ENCODE data around the gene IL1RL1.

The IL1RL1 gene

DNA sequence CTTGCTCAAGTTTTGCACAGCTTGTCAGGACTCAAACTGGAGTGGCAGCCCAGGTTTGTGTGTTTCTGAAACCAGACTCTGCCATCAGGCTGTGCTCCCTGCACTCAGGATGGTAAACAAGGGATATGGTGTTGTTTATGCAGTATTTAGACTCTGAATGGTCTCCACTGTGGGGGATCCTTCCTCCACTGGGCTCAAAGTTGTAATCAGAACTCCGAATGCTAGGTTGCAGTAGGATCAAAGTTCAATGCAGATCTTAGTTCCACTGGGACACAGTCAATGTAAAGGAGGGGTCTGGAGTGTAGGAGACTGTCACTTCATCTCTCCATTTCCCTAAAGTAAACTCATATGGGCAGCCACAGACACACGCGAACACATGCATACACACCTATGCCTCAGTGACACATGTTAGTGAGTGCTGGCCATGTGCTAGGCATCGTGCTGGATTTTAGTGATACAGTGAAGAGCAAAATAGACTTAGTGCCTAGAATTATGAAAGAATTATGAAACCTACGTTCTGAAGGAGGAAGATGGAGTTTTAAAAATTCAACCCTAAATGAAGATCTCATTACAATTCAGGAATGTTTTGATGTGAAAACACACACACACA is 50.4 kb downstream of the IL1RL1 start:
- no peak overlapping the region for H3K9ac ChIP-seq (ENCODE audit: low read depth, low read length)
- H3K27me3 ChIP-seq (ENCODE audit: control insufficient read depth, insufficient read depth, low read length) = peaks cover 5% of the 10 kb centered on the region
- peaks cover 12% of the 10 kb centered on the region for H3K9me3 ChIP-seq (ENCODE audit: control insufficient read depth, insufficient read depth, low read length)
- no peaks in the 10 kb centered on the region for H3K4me1 ChIP-seq (ENCODE audit: control insufficient read depth, insufficient read depth, low read length)
- H3K4me3 ChIP-seq (ENCODE audit: low read depth, low read length) = no peak overlapping the region
- no peaks in the 10 kb centered on the region for H3K36me3 ChIP-seq (ENCODE audit: control insufficient read depth, insufficient read depth, low read length)

DNA sequence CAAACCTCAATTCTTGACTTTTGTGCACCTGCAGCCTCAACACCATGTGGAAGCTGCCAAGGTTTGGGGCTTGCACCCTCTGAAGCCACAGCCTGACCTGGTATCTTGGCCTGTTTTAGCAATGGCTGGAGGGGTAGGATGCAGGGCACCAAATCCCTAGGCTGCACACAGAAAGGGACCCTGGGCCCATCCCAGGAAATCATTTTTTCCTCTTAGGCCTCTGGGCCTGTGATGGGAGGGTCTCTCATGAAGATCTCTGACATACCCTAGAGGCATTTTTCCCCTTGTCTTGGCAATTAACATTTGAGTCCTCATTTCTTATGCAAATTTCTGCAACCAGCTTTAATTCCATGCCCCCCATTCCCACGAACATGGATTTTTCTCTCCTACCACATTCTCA is 54.4 kb downstream of the IL1RL1 start:
- Histone ChIP-seq H3K9me3 (ENCODE audit: control insufficient read depth, insufficient read depth, low read length) (peaks cover 12% of the 10 kb centered on the region), H3K9ac (ENCODE audit: low read depth, low read length) (no peak overlapping the region), H3K4me3 (ENCODE audit: low read depth, low read length) (no peak overlapping the region), H3K4me1 (ENCODE audit: control insufficient read depth, insufficient read depth, low read length) (no peaks in the 10 kb centered on the region), H3K27me3 (ENCODE audit: control insufficient read depth, insufficient read depth, low read length) (no peaks in the 10 kb centered on the region), H3K36me3 (ENCODE audit: control insufficient read depth, insufficient read depth, low read length) (no peaks in the 10 kb centered on the region)

DNA sequence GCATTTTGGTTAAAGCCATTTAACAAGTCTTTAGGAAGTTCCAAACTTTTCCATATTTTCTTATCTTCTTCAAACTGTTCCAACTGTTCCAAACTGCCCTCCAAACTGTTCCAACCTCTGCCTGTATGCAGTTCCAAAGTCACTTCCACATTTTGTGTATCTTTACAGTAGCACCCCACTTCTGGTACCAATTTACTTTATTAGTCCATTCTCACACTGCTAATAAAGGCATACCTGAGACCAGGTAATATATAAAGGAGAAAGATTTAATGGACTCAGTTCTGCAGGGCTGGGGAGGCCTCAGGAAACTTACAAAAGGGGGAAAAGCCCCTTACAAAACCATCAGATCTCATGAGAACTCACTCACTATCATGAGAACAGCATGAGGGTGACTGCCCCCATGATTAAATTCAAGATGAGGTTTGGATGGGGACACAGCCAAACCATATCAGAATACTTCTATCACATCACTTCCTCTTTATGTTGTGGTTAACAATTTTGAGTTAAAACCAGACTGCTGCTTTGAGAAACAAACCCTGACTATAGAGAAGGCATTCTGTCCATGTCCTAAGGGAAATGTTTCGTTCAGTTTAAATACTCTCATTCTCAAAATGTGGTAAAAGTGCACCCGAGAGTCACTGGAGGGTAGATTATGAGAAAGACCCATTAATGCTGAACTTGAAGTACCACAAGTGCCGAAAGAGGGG is 55.2 kb downstream of the IL1RL1 start:
- H3K4me1 ChIP-seq (ENCODE audit: control insufficient read depth, insufficient read depth, low read length) = no peaks in the 10 kb centered on the region
- no peaks in the 10 kb centered on the region for H3K27me3 ChIP-seq (ENCODE audit: control insufficient read depth, insufficient read depth, low read length)
- H3K9ac ChIP-seq (ENCODE audit: low read depth, low read length) = no peak overlapping the region

DNA sequence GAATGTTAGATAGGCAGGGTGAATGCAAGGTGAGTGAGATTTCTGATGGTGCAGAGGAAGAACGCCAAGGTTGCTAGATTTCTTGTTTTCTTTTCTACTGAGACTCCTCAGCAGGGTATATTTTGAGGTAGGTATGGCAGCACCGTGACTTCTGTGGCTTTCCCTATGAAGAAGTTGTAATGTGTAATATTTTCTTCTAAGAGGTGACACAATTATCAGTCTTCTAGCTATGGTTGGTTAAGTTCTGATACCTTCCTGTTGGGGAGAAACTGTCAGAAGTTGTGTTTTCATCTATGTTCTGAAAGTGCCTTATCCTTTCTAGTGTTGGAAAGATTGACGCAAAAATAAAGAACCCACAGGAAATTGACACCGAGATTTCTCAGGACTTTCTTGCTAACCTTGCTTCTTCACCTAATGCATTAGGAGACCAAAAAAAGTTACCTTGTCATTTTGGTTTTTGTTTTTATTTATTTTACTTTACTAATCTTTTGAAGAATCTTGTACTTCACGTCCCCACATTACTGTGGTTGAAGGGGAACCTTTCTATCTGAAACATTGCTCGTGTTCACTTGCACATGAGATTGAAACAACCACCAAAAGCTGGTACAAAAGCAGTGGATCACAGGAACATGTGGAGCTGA is 56.1 kb downstream of the IL1RL1 start:
- Histone ChIP-seq H3K9me3 (ENCODE audit: control insufficient read depth, insufficient read depth, low read length) (peaks cover 12% of the 10 kb centered on the region), H3K4me1 (ENCODE audit: control insufficient read depth, insufficient read depth, low read length) (no peaks in the 10 kb centered on the region), H3K4me3 (ENCODE audit: low read depth, low read length) (no peak overlapping the region), H3K9ac (ENCODE audit: low read depth, low read length) (no peak overlapping the region), H3K27me3 (ENCODE audit: control insufficient read depth, insufficient read depth, low read length) (no peaks in the 10 kb centered on the region), H3K36me3 (ENCODE audit: control insufficient read depth, insufficient read depth, low read length) (no peaks in the 10 kb centered on the region)

More for the DNA sequence above, 55.2 kb downstream of the IL1RL1 start:
- H3K9me3 ChIP-seq (ENCODE audit: control insufficient read depth, insufficient read depth, low read length) = peaks cover 12% of the 10 kb centered on the region
- no peak overlapping the region for H3K4me3 ChIP-seq (ENCODE audit: low read depth, low read length)
- H3K36me3 ChIP-seq (ENCODE audit: control insufficient read depth, insufficient read depth, low read length) = no peaks in the 10 kb centered on the region

DNA sequence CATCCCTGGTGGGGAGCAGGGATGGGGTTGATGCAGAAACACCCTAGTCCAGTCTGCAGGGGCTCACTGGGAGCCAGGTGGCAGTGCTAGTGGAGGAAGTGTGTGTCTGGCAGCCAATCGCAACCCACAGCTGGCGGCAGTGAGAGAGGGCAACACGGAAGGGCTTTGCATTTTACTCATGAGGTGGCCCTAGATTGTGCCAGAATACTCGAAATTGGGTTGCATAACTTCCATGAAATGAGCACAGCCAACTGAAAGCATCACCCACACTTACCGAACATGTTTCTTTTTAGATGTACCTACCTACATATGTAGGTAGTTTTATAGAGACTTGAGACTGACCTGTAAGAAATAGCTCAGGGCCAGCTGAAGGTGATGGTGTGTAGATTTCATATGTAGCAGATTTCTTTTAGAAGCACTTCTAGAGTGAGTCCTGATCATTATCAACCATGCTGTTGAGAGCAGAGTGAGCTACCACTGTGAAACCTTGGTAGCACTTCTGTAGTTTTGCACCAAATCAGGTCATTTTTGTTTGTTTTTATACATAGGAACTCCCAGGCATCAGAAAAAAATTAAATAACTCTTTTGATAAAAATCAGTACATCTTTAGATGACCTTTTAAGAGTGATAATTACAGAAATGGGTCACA is 57.2 kb downstream of the IL1RL1 start:
- no peaks in the 10 kb centered on the region for H3K36me3 ChIP-seq (ENCODE audit: control insufficient read depth, insufficient read depth, low read length)
- no peaks in the 10 kb centered on the region for H3K4me1 ChIP-seq (ENCODE audit: control insufficient read depth, insufficient read depth, low read length)
- H3K9ac ChIP-seq (ENCODE audit: low read depth, low read length) = no peak overlapping the region
- H3K9me3 ChIP-seq (ENCODE audit: control insufficient read depth, insufficient read depth, low read length) = peaks cover 12% of the 10 kb centered on the region
- no peaks in the 10 kb centered on the region for H3K27me3 ChIP-seq (ENCODE audit: control insufficient read depth, insufficient read depth, low read length)
- H3K4me3 ChIP-seq (ENCODE audit: low read depth, low read length) = no peak overlapping the region

DNA sequence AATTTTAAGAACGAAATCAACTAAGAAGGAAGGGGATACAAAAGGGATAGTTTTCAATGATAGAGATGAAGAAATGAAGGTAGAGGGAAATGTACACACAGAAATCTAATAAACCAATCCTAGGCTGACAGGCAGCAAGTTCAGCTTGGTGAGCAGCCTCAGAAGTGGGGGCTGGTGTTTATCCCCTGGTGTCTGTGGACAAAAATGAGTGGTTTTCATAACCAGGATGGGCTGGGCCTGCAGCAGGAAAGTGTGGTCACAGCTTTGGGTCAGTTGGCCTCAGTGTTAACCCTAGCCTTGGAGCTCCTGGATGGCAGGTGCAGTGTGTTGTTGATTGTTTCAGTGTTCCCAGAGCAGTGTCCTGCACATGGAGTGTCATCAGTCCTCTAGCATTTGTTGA is 58.5 kb downstream of the IL1RL1 start:
- Histone ChIP-seq H3K27me3 (ENCODE audit: control insufficient read depth, insufficient read depth, low read length) (no peaks in the 10 kb centered on the region), H3K4me3 (ENCODE audit: low read depth, low read length) (no peak overlapping the region), H3K9me3 (ENCODE audit: control insufficient read depth, insufficient read depth, low read length) (peaks cover 12% of the 10 kb centered on the region), H3K9ac (ENCODE audit: low read depth, low read length) (no peak overlapping the region), H3K36me3 (ENCODE audit: control insufficient read depth, insufficient read depth, low read length) (no peaks in the 10 kb centered on the region), H3K4me1 (ENCODE audit: control insufficient read depth, insufficient read depth, low read length) (no peaks in the 10 kb centered on the region)

DNA sequence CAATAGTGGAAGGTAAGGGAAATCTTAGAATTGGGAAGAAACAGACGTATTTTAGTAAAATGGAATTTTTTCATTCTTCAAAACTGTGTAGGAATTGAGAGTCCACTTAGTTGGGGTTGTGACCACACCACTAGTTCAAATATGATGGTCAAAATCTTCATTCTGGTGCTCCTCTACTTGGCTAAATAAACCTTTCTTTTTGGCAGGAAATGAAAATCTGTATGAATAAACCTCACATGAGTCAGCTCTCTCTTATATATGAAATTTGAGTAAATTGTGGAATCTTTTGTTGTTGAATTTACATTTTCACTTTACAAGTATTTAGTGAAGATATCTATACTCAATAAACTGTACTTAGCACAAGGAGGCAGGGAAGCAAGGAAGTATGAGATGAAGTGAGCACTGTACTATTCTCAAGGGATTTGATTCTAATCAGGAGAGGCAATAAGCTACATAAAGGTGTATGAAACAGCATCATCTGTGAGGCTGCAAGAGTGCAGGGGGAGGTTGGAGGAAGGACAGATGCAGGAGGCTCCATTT is 64.8 kb downstream of the IL1RL1 start:
- no peaks in the 10 kb centered on the region for H3K27me3 ChIP-seq (ENCODE audit: control insufficient read depth, insufficient read depth, low read length)
- H3K4me3 ChIP-seq (ENCODE audit: low read depth, low read length) = no peak overlapping the region
- H3K4me1 ChIP-seq (ENCODE audit: control insufficient read depth, insufficient read depth, low read length) = no peaks in the 10 kb centered on the region
- H3K9me3 ChIP-seq (ENCODE audit: control insufficient read depth, insufficient read depth, low read length) = no peaks in the 10 kb centered on the region
- no peaks in the 10 kb centered on the region for H3K36me3 ChIP-seq (ENCODE audit: control insufficient read depth, insufficient read depth, low read length)
- no peak overlapping the region for H3K9ac ChIP-seq (ENCODE audit: low read depth, low read length)

DNA sequence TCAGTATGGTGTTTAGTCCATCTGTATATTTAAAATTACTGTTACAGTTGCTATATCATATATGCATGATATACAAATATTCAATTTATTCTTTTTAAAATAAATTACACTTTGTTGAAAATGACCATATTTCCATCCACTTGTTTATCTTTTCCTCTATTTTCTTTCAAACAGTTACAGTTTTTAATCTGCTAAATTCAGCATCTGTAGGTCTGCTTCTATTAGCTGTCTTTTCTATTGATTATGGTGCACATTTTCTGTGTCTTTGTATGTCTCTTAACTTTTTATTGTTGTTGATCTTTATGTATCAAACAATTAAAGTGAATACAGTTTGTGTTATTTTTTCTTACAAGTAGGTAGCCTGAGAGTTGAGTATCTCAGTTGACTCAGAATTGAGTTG is 72.4 kb downstream of the IL1RL1 start:
- Histone ChIP-seq H3K9me3 (ENCODE audit: control insufficient read depth, insufficient read depth, low read length) (no peaks in the 10 kb centered on the region), H3K4me3 (ENCODE audit: low read depth, low read length) (no peak overlapping the region), H3K36me3 (ENCODE audit: control insufficient read depth, insufficient read depth, low read length) (no peaks in the 10 kb centered on the region), H3K4me1 (ENCODE audit: control insufficient read depth, insufficient read depth, low read length) (no peaks in the 10 kb centered on the region), H3K9ac (ENCODE audit: low read depth, low read length) (no peak overlapping the region), H3K27me3 (ENCODE audit: control insufficient read depth, insufficient read depth, low read length) (no peaks in the 10 kb centered on the region)

DNA sequence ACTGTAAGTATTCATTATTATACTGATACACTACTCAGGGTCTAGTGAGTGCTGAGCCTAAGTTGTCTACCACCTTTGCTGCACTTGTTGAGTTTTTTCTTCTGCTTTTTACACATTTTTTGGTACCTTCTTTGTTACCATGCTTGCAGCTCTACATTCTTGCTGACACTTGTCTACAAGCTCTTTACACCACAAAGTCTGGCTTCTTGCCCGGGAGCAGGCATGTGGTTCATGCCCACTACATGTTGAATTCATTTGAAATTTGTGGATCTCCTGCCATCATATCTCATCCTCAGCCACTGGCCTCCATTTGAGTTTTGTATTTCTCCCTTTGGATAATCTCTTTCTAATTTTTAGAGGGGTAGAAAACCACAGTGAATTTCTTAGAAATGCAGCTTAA is 74.2 kb downstream of the IL1RL1 start:
- no peaks in the 10 kb centered on the region for H3K36me3 ChIP-seq (ENCODE audit: control insufficient read depth, insufficient read depth, low read length)
- H3K27me3 ChIP-seq (ENCODE audit: control insufficient read depth, insufficient read depth, low read length) = no peaks in the 10 kb centered on the region
- no peaks in the 10 kb centered on the region for H3K4me1 ChIP-seq (ENCODE audit: control insufficient read depth, insufficient read depth, low read length)
- H3K9ac ChIP-seq (ENCODE audit: low read depth, low read length) = no peak overlapping the region
- no peak overlapping the region for H3K4me3 ChIP-seq (ENCODE audit: low read depth, low read length)
- H3K9me3 ChIP-seq (ENCODE audit: control insufficient read depth, insufficient read depth, low read length) = no peaks in the 10 kb centered on the region

DNA sequence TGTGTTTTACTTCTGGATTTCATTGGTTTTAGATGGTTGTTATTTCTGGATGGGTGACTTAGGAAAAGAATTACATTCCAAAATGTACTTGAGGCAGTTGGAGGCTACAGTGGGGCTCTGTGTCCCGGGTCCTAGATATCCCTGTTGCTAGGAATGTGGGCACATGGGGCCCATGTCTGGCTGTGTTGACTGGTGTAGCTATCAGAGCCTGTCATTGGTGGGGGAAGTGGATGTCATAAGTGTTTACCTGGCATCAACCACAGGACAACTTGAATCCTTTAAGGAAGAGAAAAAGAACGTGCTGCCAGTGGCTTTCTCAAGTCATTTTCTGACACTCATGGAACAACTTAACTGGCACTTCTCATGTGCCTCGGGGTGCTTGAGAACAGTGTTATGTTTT is 74.6 kb downstream of the IL1RL1 start:
- Histone ChIP-seq H3K9ac (ENCODE audit: low read depth, low read length) (no peak overlapping the region), H3K4me1 (ENCODE audit: control insufficient read depth, insufficient read depth, low read length) (no peaks in the 10 kb centered on the region), H3K4me3 (ENCODE audit: low read depth, low read length) (no peak overlapping the region), H3K36me3 (ENCODE audit: control insufficient read depth, insufficient read depth, low read length) (no peaks in the 10 kb centered on the region), H3K27me3 (ENCODE audit: control insufficient read depth, insufficient read depth, low read length) (no peaks in the 10 kb centered on the region), H3K9me3 (ENCODE audit: control insufficient read depth, insufficient read depth, low read length) (no peaks in the 10 kb centered on the region)

DNA sequence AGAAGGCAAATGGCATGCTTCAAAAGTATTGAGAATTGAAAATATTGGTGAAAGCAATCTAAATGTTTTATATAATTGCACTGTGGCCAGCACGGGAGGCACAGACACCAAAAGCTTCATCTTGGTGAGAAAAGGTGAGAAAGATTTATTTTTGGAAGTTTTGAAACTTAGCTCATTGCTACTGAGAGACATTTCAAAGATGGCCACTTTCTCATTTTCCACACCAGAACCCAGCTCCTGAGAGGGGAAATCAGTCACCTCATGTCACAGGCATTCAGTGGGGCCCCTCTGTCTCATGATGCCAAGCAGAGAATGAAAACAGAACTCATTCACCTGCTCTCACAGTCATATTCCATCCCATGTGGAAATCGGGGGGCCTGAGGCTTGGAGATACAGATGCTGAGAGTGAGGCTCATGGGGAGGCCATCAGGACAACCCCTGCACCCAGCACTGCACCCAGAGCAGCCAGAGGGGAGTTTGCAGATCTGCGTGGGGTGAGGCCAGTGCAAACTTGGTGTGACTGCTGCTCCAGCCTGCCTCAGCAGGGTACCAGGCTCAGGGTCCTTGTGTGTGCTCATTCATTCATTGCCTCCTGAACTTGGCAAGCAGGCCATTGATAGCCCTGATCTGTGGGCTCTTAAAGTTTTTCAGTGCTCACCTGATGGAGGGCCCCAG is 75.6 kb downstream of the IL1RL1 start:
- no peaks in the 10 kb centered on the region for H3K9me3 ChIP-seq (ENCODE audit: control insufficient read depth, insufficient read depth, low read length)
- H3K4me3 ChIP-seq (ENCODE audit: low read depth, low read length) = no peak overlapping the region
- H3K9ac ChIP-seq (ENCODE audit: low read depth, low read length) = no peak overlapping the region
- no peaks in the 10 kb centered on the region for H3K27me3 ChIP-seq (ENCODE audit: control insufficient read depth, insufficient read depth, low read length)
- H3K4me1 ChIP-seq (ENCODE audit: control insufficient read depth, insufficient read depth, low read length) = no peaks in the 10 kb centered on the region
- no peaks in the 10 kb centered on the region for H3K36me3 ChIP-seq (ENCODE audit: control insufficient read depth, insufficient read depth, low read length)
